Activated naive CD4-positive, alpha-beta T cell treated with Interleukin-2 at 50 U/mL for 16 hours (primary cell): ENCODE measurements around the gene RABL6.
"Not testable (repeated sequence)": the region's sequence is repeated elsewhere in the genome, so short reads cannot be mapped to it uniquely, and the experiment has no call there.

Experiments used
- DNase-seq: peaks from one replicate; pipeline ENCODE4 v3.0.0-alpha.2; 2020

RABL6 gene

DNA sequence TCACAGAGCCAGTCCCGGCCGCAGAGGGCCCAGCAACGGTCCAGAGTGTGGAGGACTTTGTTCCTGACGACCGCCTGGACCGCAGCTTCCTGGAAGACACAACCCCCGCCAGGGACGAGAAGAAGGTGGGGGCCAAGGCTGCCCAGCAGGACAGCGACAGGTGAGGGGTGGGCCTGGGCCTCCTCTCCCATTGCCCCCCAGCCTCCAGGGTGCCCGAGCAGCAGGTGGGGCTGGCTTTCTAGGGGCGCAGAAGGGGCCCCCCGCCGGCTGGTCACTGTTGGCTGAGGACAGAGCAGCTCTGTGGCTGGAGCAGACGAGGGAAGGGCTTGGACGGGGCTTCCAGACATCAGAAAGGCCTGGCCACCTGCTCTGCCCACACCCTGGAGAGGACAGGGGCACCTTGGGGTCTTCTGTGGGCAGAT lies 30.1 kb downstream of the RABL6 start:
- DNase-seq = not testable (repeated sequence)

DNA sequence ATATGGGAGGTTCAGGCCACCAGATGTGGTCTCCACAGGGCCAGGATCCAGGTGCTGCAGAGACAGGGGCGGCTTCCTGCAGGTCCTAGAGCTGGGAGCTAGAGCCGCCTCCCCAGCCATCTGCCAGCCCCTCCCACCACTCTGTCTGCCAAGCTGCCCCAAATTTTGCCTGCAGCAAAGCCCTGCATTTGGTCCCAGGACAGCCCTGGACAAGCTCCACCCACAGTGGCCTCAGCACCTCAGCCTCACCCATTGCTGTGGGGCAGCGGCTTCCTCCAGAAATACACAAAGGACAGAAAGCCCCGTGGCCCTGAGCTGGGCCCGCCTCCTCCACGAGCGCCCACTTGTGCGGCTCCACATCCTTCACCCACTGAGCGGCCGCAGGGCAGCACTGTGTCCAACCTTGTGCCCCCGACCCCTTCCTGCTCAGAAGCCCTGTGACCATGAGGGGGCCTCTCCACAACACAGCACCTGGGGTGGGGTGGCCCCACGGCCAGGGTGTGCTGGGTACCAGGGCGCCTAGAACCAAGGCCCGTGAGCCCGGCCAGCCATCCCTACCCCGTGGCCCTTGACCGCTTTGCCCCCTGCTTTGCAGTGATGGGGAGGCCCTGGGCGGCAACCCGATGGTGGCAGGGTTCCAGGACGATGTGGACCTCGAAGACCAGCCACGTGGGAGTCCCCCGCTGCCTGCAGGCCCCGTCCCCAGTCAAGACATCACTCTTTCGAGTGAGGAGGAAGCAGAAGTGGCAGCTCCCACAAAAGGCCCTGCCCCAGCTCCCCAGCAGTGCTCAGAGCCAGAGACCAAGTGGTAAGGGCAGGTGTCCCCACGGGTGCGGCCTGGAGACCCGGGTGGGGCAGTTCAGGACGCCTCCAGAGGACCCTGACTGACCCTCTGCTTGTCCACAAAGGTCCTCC lies 30.8 kb downstream of the RABL6 start:
- no peak for DNase-seq

DNA sequence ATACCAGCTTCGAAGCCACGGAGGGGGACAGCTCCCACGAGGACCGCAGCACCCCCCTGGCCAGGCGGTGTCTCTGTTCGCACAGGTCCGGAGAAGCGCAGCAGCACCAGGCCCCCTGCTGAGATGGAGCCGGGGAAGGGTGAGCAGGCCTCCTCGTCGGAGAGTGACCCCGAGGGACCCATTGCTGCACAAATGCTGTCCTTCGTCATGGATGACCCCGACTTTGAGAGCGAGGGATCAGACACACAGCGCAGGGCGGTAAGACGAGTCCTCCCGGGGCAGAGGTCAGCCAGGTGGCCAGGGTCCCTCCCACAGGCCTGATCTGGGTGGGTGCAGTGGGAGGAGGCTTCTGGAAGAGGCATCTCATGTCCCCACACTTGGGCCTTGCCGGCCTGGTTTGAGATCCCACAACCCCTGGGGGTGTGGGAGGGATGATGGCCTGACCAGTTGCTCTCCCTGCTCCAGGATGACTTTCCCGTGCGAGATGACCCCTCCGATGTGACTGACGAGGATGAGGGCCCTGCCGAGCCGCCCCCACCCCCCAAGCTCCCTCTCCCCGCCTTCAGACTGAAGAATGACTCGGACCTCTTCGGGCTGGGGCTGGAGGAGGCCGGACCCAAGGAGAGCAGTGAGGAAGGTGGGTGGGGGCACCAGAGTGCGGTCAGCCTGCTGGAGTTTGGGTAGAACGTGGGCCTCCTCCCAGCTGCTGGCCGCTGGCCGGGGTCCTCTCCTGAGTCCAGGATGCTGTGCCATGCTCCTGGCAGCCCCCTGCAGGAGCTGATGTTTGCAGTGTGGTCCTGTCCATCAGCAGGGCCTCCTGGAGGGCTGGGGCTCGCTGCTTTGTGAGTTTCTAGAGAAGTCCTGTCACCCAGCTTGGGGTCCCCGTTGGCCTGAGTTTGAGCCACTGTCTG lies 31.7 kb downstream of the RABL6 start:
- DNase-seq = no peak

DNA sequence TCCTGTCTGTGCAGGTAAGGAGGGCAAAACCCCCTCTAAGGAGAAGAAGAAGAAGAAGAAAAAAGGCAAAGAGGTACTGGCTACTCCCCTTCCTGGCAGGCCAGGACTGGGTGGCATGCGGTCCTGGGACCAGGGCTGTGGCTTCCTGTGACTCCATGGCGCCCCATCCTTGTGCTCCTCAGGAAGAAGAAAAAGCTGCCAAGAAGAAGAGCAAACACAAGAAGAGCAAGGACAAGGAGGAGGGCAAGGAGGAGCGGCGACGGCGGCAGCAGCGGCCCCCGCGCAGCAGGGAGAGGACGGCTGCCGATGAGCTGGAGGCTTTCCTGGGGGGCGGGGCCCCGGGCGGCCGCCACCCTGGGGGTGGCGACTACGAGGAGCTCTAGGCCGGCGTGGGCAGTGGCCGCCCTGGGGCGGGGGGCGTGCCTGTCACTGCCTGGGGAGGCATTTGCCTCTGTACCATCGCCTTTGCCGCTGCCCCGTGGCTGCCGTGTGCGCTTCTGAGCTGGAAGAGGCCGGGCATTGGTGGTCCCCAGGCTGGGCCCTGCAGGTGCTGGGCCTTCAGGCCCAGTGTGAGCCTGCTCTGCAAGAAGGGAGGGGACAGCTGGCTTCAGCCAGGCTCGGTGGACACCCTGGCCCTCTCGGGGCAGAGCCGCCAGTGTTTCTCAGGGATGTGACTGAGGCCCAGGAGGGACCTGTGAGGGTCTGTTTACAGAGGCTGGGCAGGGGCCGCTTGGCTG lies 32.6 kb downstream of the RABL6 start:
- DNase-seq = no peak

DNA sequence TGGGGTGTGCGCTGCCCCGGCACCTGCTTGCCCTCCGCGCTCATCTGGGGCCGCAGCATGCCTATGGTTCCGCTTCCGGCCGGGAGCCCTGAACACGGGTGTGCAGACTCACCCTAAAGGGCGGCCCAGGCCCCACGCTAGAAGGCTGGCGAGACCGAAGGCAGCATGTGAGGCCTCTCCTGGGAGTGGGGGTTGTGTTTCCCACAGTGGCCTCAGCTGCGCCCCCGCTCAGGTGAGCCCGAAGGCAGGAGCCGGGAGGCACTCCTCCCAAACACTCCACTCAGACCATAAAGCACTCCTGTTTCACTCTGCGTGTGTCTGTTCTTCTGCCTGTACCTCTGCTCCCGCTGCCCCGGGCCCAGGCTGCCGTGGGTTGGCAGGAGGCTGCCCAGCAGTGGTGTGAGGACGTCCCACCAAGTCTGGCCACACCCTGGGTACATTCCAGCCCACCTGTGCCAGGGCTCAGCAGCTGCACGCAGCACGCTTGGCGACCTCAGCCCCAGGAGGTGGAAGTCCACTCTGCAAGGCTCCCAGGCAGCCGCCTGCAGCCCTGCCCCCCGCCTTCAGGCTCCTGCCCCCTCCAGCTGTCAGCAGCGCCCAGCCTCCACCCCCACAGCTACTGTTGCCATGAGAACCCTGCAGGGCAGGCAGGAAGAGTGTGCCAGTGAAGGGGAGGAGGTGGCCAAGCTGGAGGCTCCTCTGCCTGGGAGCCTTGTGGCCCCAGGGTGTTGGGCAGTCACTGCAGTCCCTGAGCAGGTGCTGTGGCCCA lies 33.3 kb downstream of the RABL6 start:
- DNase-seq = no peak

DNA sequence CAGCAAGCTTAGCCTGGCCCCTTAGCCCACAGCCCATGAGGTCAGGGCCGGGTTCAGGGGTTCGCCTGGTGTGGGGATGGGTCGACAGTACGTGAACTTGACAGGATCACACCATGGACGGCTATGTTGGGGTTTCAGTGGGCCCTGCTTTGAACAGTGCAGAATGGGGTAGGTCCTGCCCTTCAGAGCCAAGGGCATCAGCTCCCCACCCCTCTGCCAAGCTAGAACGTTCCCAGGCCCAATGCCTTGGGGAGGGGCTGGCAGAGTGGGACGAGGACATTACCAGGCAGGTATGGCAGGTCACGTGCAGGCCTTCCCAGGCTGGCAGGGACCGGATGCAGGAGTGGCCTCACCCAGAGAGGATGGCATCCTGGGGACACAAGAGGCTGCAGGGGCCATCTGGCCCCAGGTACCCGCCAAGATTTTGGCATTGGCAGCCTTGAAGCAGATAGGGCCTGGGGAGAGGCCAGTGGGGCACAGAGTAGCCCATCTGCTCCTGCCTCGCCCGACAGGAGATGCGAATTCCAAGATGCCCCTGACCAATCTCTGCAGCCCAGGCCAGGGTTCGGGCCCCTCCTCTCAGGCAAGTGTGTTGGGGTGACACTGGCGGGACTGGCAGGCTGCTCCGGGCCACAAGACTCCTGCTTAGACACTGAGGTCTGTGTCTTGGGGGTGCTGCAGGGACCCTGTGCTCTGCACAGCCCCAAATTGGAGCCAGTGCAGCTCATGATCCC lies 34.1 kb downstream of the RABL6 start:
- not testable (repeated sequence) for DNase-seq

DNA sequence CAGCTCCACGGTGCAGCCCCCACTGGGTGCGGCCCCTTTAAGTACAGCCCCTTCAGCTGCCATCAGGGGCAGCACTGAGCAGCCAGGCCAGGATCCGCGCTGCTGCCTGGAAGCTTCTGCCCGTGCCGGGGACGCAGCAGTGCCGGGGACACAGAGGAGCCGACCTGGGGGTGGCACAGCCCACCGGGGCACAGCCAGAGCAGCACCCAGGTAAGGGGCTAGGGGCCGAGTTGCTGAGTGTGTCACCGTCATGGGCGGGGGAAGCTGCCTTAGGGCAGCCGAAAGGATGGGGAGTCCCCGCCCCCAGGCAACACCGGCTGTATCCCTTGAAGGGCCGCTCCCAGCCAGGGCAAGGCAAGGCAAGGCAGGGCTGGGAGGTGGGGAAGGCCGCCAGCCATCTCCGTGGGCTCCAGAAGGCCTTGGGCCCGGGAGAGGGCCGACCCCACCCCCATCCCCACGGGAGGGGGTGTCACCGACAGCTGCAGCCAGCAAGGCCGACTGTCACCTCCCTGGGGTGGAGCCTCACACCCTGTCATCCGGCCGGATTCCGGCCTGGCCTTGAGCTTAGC lies 34.7 kb downstream of the RABL6 start, which contains the start of gene AJM1:
TSS of gene AJM1 (plus strand) at position 99 of the 569 bp plus-strand sequence. CDS start 1,937 bp downstream, outside the sequence.
- peak; percentile 84 for DNase-seq

DNA sequence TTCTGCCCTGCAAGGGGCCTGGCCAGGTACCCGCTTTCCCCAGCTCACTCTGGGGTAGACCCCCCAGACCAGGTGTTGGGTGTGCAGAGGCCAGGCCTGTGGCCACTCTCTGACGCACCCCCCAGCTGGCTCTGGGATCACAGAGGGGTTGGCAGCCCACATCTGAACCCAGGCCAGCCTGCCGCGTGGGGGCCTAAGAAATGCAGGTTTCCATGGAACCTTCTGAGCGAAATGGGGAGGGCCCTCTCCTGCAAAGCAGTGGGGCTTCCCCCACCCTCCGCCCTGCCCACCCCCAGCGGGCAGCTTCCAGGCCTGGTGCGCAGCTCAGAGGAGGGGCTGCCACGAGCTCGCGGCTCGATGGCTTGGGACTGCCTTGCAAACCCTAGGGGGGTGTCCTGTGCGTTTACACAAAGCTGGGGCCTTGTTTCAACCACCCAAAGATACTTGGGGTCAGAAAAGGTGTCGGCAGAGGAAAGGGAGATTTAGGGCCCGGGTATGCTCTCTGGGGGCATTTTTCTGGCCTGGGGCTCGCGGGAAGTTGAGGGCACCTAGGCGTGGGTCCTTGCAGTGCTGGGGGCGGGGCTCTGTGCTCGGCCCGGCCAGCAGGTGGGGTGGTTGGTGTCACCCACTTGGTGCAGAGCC lies 35.5 kb downstream of the RABL6 start:
- DNase-seq = not testable (repeated sequence)

DNA sequence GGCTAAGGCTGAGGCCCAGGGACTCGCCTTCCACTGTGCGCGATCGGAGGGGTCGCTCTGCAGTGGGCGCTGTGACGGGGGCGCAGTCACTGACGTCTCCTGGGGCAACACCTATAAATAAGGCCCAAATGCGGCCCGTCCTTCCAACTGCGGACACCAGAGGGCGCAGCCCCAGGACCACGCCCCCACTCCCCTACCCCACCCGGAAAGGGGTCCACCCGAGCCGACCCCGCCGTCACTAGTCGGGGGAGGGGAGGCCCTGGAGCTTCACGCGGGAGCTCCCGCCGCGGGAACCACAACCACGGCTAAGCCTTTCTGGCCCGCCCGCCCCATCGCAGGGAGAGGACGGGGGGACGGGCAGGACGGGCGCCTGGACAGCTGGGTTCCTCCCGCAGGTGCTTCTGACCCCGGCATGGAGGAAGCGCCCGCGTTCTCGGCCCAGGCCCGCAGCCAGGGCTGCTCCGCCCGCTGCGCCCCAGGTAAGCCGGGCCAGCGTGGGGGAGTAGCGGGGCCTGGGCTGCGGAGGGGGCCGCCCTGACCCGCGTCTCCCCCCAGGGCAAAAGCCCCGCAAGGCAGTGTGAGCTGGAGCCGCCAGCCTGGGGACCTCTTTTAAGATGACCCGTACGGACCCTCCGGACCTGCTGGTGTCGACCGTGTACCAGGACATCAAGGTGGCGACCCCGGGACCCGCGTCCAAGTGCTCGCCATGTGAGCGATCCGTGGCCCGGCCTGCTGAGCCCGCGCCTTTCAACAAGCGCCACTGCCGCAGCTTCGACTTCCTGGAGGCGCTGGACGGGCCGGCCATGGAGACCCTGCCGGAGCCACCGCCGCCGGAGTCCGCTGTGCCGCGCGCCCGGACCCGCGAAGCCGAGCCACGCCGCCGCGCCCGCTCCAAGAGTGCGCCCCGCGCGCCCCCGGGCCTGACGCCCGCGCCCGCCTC lies 36.3 kb downstream of the RABL6 start:
- DNase-seq = peak; percentile 71

DNA sequence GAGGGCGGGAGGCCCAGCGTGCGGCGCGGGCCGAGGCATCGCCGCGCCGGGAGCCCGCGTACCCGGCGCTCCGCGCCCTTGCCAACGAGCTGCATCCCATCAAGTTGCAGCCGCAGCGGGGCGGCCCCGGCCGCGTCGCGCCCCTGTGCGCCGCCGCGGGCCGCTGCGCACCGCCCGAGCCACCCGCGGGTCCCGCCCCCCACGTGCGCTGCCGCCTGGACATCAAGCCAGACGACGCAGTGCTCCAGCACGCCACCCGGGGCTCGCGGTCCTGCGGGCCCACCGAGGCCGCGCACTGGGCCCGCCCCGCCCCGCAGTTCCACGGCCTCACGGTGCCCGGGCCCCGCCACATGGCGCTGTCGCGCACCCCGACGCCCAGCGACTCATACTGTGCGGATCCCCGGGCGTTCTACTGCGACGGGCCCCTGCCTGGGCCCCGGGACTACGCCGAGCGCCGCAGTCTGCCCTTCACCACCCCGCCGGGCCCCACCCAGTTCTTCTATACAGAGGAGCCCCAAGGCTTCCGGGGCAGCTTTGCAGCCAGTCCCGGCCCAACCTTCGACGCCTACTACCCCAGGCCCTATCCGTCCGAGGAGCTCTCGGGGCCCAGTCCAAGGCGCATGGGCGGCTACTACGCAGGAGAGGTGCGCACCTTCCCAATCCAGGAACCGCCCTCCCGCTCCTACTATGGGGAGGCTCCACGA lies 37.2 kb downstream of the RABL6 start:
- no peak for DNase-seq

DNA sequence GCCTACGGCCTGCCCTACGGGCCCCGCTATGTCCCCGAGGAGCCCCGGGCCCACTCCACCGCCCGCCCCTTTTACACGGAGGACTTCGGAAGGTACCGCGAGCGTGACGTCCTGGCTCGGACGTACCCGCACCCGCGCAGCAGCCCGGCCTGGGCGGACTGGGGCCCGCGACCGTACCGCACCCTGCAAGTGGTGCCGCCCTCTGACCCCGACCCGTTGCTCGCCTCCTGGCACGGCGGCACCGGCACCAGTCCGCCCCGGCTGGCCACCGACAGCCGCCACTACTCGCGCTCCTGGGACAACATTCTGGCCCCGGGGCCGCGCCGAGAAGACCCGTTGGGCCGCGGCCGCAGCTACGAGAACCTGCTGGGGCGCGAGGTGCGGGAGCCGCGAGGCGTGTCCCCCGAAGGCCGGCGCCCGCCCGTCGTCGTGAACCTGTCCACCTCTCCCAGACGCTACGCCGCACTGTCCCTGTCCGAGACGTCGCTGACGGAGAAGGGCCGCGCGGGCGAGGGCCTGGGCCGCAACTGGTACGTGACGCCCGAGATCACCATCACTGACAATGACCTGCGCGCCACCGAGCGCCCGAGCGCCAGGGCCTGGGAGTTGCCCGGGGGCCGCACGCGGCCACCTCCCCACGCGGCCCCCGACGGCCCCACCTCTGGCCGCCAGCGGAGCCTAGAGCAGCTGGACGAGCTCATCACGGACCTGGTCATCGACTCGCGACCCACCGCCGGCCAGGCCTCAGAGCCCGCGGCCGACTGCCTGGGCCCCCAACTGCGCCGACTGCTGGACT lies 37.9 kb downstream of the RABL6 start:
- no peak for DNase-seq

DNA sequence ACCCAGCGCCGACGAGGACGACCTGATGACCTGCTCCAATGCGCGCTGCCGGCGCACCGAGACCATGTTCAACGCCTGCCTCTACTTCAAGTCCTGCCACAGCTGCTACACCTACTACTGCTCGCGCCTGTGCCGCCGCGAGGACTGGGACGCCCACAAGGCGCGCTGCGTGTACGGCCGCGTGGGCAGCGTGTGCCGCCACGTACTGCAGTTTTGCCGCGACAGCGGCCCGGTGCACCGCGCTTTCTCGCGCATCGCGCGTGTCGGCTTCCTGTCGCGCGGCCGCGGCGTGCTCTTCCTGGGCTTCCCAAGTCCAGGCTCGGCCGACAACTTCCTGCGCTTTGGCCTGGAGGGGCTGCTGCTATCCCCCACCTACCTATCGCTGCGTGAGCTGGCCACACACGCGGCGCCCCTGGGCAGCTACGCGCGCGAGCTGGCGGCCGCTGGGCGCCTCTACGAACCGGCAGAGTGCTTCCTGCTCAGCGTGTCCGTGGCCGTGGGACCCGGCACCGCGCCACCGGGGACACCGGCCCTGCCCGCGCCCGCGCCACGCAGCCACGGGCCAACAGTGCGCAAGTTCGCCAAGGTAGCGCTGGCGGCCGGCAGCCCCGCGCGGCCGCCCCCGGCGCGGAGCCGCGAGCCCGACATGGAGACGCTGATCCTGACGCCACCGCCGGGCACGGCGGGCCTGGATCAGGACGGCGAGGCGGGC lies 38.8 kb downstream of the RABL6 start:
- DNase-seq = no peak

DNA sequence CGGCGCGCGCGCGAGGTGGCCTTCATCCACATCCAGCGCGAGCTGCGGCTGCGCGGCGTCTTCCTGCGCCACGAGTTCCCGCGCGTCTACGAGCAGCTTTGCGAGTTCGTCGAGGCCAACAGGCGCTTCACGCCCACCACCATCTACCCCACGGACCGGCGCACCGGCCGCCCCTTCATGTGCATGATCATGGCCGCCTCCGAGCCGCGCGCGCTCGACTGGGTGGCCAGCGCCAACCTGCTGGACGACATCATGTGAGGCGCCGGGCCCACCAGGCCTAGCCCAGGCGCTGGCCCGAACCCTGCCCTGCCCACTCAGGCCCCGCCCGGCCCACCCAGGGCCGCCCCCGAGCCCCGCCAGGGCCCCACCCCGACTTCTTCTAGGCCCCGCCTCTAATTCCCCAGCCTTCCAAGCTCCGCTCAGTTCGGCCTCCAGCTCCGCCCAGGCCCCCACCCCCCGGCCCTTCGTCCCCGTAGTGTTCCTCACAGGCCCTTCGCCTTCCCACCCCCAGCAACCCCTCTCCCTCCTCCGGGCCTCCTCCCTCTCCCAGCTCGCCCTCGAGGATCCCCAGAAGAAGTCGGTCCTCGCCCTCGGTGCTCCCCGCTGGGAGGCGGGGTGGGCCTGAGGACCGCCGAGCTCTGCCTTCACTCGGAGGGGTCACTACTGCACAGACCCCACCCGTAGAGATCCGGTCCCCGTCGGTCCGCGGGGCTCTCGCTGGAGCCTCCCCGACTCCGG lies 39.5 kb downstream of the RABL6 start:
- no peak for DNase-seq

DNA sequence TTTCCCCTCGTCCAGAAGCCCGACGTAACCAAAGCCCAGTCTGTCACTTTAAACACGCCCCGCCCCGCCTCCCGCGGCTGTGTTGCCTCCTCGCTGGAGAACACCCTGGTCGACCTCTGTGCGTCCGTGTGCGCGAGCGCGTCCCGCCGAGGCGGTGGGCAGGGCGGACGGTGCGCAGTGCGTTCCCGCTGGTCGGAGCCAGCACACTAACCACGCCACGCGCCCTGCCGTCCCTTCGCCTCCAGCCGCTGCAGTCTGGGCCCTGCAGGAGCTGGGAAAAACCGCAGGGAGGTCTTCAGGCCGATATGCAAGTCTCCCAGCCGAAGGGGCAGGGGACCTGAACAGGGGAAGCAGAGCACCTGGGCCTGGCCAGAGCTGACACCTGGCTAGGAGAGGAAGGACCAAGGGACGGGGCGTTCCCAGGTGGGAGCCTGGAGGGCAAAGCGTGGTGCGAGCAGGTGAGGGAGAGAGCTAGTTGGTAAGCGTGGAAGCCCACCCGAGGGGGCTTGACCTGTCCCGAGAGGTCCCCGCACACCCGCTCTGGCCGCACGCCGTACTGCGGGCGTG lies 40.2 kb downstream of the RABL6 start:
- peak; percentile 83 for DNase-seq

DNA sequence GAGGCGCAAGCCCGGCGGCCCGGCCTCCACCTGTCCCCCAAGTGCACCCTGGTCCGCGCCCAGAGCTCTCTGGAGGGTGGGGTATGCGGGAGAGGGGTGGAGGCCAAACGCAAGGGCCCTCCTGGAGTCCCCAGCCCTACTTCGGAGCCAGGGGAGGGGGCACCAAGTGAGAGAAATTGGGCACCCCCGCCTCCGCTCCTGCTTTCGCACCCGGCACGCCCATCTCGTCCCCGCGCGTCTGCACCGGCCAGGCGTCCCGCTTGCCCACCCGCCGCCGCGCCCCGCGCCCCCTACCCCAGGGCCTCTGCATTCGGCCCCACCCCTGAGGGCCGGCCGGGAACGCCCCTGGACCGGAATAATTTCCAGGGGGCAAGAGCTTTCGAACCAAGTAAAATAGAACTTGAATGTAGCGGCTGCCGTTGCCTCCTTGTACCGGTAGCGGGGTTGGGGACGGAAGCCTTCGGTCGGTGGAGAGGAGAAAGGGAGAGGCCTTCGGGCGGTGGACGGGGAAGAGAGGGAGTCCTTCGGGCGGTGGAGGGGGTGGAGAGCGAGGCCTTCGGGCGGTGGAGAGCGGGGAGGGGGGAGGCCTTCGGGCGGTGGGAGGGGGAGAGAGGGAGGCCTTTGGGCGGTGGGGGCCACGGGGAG lies 40.8 kb downstream of the RABL6 start:
- peak; percentile 47 for DNase-seq
